K562 (cell line): ENCODE data around the gene KCNA10. TPM values are rescaled to one million over a fixed set of nuclear protein-coding genes. Genes with fewer than 3 reads are reported as not detected.

ENCODE experiments used
- ATAC-seq: fragments of 200-7000 bp; cut with Tn5 transposase; 3 replicates; pipeline ENCODE4 v1.9.1; 2020; ENCODE audit warnings: moderate library complexity
- BruUV-seq: library from RNA; stranded (reverse); fragments of 400-500 nt; replicated peaks from 2 replicates; lab custom pipeline; 2021; lab: Mats Ljungman, UMichigan
- CTCF ChIA-PET: fragments of 300-600 bp; formaldehyde crosslinking; extraction: SDS; loops from one replicate; lab custom pipeline; 2021; ENCODE audit warnings: low intra/inter-chr PET ratio; lab: Yijun Ruan, JAX
- POLR2A ChIA-PET: fragments of 300-600, 350-650 bp; sonication (Branson Sonifier 250); formaldehyde crosslinking; extraction: SDS; loops from one replicate; lab custom pipeline; 2021; ENCODE audit warnings: antibody characterized with exemption, inconsistent platforms; lab: Yijun Ruan, JAX
- DNase-seq, 4 experiments: peaks; one replicate each; pipeline versions ENCODE4 v3.0.0 to v3.0.0-alpha.2; 2011 to 2018; ENCODE audit warnings: low spot score in 3 of 4, mixed read lengths in 3 of 4; ENCODE audit errors: extremely low read depth in 1 of 4
- FAIRE-seq: peaks from 2 replicates; lab custom pipeline; 2011; peaks lifted over from hg19 to GRCh38; lab: Jason Lieb, UNC
- H2AFZ ChIP-seq: 2 replicates; pipeline ENCODE4 v1.6.0; 2011; ENCODE audit warnings: low read depth, low read length, control low read depth, inconsistent platforms
- H3K27ac ChIP-seq: fragments of 200-600 bp; 3 replicates; pipeline ENCODE4 v1.8.0; 2011; ENCODE audit warnings: low read depth, mild to moderate bottlenecking, control low read depth, inconsistent platforms, low read length, moderate library complexity, mixed read lengths; ENCODE audit errors: extremely low read depth
- H3K27me3 ChIP-seq, 2 experiments: fragments of 300-600 bp in 1 of 2; 2 replicates in 1 of 2; 3 replicates in 1 of 2; pipeline versions ENCODE4 v1.6.0 to v1.8.0; 2011; ENCODE audit warnings: inconsistent platforms in 2 of 2, low read length in 2 of 2, mild to moderate bottlenecking in 1 of 2, mixed read lengths in 1 of 2, moderate library complexity in 1 of 2; ENCODE audit not compliant: control insufficient read depth in 2 of 2, insufficient read depth in 2 of 2
- H3K36me3 ChIP-seq: fragments of 300-600 bp; 3 replicates; pipeline ENCODE4 v1.8.0; 2011; ENCODE audit warnings: mild to moderate bottlenecking, low read length, inconsistent platforms; ENCODE audit not compliant: control insufficient read depth, insufficient read depth
- H3K4me1 ChIP-seq, 2 experiments: fragments of 200-600 bp in 1 of 2; replicated peaks in 1 of 2; 2 replicates in 1 of 2; 3 replicates in 1 of 2; pipeline versions ENCODE4 v1.5.1 to v1.8.0; 2011; ENCODE audit warnings: inconsistent platforms in 2 of 2, low read length in 2 of 2, mild to moderate bottlenecking in 1 of 2, mixed read lengths in 1 of 2, moderate library complexity in 1 of 2; ENCODE audit not compliant: control insufficient read depth in 2 of 2, insufficient read depth in 2 of 2
- H3K4me2 ChIP-seq: 2 replicates; pipeline ENCODE4 v1.6.1; 2011; ENCODE audit warnings: low read length, control low read depth, inconsistent platforms, mixed read lengths; ENCODE audit not compliant: insufficient read depth
- H3K4me3 ChIP-seq: fragments of 200-600 bp; sonication (generic), shearing (Covaris generic); 2 replicates; pipeline ENCODE4 v1.5.1; 2016; ENCODE audit warnings: control low read depth, inconsistent platforms
- H3K79me2 ChIP-seq: fragments of 200-600 bp; 3 replicates; pipeline ENCODE4 v1.8.0; 2011; ENCODE audit warnings: low read length, inconsistent platforms; ENCODE audit not compliant: control insufficient read depth, insufficient read depth
- H3K9ac ChIP-seq, 2 experiments: 2 replicates each; pipeline versions ENCODE4 v1.6.0 to v1.6.1; 2011; ENCODE audit warnings: low read depth in 2 of 2, low read length in 2 of 2, control low read depth in 1 of 2, inconsistent platforms in 1 of 2, mild to moderate bottlenecking in 1 of 2, mixed read lengths in 1 of 2; ENCODE audit not compliant: insufficient read depth in 1 of 2
- H3K9me1 ChIP-seq: one replicate; pipeline ENCODE4 v1.6.0; 2011; ENCODE audit warnings: inconsistent platforms, mild to moderate bottlenecking, low read length, moderate library complexity; ENCODE audit not compliant: control insufficient read depth, insufficient read depth
- H3K9me3 ChIP-seq: replicated peaks from 2 replicates; pipeline ENCODE4 v1.5.1; 2011; ENCODE audit warnings: low read depth, low read length, inconsistent platforms; ENCODE audit not compliant: control insufficient read depth, insufficient read depth
- H4K20me1 ChIP-seq: replicated peaks from 2 replicates; pipeline ENCODE4 v1.6.1; 2011; ENCODE audit warnings: low read length, inconsistent platforms, mixed read lengths; ENCODE audit not compliant: control insufficient read depth, insufficient read depth
- ARID3A ChIP-seq: IDR thresholded peaks from 2 replicates; pipeline ENCODE4 v1.6.1; 2012; ENCODE audit warnings: low read depth, low read length, improper control_type of control experiment, borderline replicate concordance
- CBFA2T3 ChIP-seq: fragments of 450-650 bp; IDR thresholded peaks from 2 replicates; pipeline ENCODE4 v1.6.1; 2017
- DPF2 ChIP-seq: fragments of 450-650 bp; IDR thresholded peaks from 2 replicates; pipeline ENCODE4 v1.6.1; 2016
- HIVEP1 ChIP-seq: fragments of 250-450 bp; sonication (Bioruptor Pico); IDR thresholded peaks from 2 replicates; pipeline ENCODE4 v1.4.0; 2020; ENCODE audit warnings: mild to moderate bottlenecking
- HSF4 ChIP-seq: fragments of 250-450 bp; sonication (Bioruptor Pico); IDR thresholded peaks from 2 replicates; pipeline ENCODE4 v2.1.2; 2022; ENCODE audit warnings: mild to moderate bottlenecking, moderate library complexity, borderline replicate concordance
- KAT8 ChIP-seq: fragments of 450-650 bp; IDR thresholded peaks from 2 replicates; pipeline ENCODE4 v1.6.1; 2016; ENCODE audit warnings: low read depth, mild to moderate bottlenecking
- RAD21 ChIP-seq, 2 experiments: fragments of 250-450 bp in 1 of 2; fragments of 450-650 bp in 1 of 2; sonication (Bioruptor Pico) in 1 of 2; formaldehyde crosslinking in 1 of 2; IDR thresholded peaks in 1 of 2; conservative IDR thresholded peaks in 1 of 2; 2 replicates each; pipeline versions ENCODE4 v1.4.0 to v1.8.0; 2020 to 2022; ENCODE audit warnings: mild to moderate bottlenecking in 2 of 2, moderate library complexity in 1 of 2
- RBM17 ChIP-seq: fragments of 200-400 bp; formaldehyde crosslinking; IDR thresholded peaks from 2 replicates; pipeline ENCODE4 v1.6.1; 2017; ENCODE audit warnings: low read depth, mild to moderate bottlenecking, low read length, borderline replicate concordance
- RFX5 ChIP-seq: IDR thresholded peaks from 2 replicates; pipeline ENCODE4 v1.6.1; 2011; ENCODE audit warnings: low read depth, mild to moderate bottlenecking, improper control_type of control experiment, low read length
- RHOXF2B ChIP-seq: fragments of 250-450 bp; sonication (Bioruptor Pico); conservative IDR thresholded peaks from 2 replicates; pipeline ENCODE4 v1.5.1; 2021
- RUNX1 ChIP-seq: sonication (generic); IDR thresholded peaks from 2 replicates; pipeline ENCODE4 v1.6.1; 2016; ENCODE audit warnings: antibody characterized with exemption, low read depth
- SIN3B ChIP-seq: fragments of 450-650 bp; IDR thresholded peaks from 2 replicates; pipeline ENCODE4 v1.6.1; 2017; ENCODE audit warnings: low read depth, mild to moderate bottlenecking, moderate library complexity
- SMARCA4 ChIP-seq: fragments of 450-650 bp; IDR thresholded peaks from 2 replicates; pipeline ENCODE4 v1.6.1; 2016
- ZBED1 ChIP-seq: IDR thresholded peaks from 2 replicates; pipeline ENCODE4 v1.6.1; 2014
- ZBTB12 ChIP-seq: fragments of 250-450 bp; sonication (Bioruptor Pico); IDR thresholded peaks from 2 replicates; pipeline ENCODE4 v1.4.0; 2020
- ZNF175 ChIP-seq: fragments of 200-800 bp; sonication (Bioruptor generic); IDR thresholded peaks from 2 replicates; pipeline ENCODE4 v1.6.1; 2016; ENCODE audit warnings: low read depth, mild to moderate bottlenecking, missing genetic modification characterization, missing compliant biosample characterization
- ZNF518B ChIP-seq: fragments of 250-450 bp; sonication (Bioruptor Pico); IDR thresholded peaks from 2 replicates; pipeline ENCODE4 v1.5.0; 2021; ENCODE audit warnings: mild to moderate bottlenecking, moderate library complexity
- ZNF696 ChIP-seq: fragments of 250-450 bp; sonication (Bioruptor Pico); conservative IDR thresholded peaks from 2 replicates; pipeline ENCODE4 v1.4.0; 2020; ENCODE audit warnings: mild to moderate bottlenecking, moderate library complexity
- ZNF717 ChIP-seq: fragments of 250-450 bp; sonication (Bioruptor Pico); IDR thresholded peaks from 2 replicates; pipeline ENCODE4 v1.5.0; 2021
- WGBS: fragments of 100-300 bp; shearing (Covaris generic); methylation state at CpG from one replicate; pipeline ENCODE4 v1.1.6; 2016; ENCODE audit warnings: low coverage, mixed read lengths; ENCODE audit not compliant: insufficient coverage; ENCODE audit errors: missing lambda C conversion rate; 5-methylcytosine and 5-hydroxymethylcytosine counted together
- in situ Hi-C: fragments of 300-500 bp; cut with MboI; formaldehyde crosslinking; loops from 4 replicates; pipeline ENCODE4 v1.15.0; 2018; ENCODE audit warnings: inconsistent platforms, mixed read lengths
- intact Hi-C: fragments of 100-400 bp; cut with micrococcal nuclease; formaldehyde crosslinking; loops from 2 replicates; pipeline ENCODE4 v1.14.2; 2022
- polyA plus RNA-seq, 8 experiments: library from polyadenylated mRNA; depleted of rRNA in 4 of 8; stranded (reverse) in 5 of 8; unstranded in 3 of 8; fragments of >200 nt; fragmentation: Nextera tagmentation in 2 of 8; fragmentation: Illumina TruSeq in 1 of 8; extraction: Ambion mirVana in 2 of 8; extraction: Trizol in 1 of 8; gene quantifications; 2 replicates each; pipeline versions ENCODE4 v1.2.1 to v1.2.3, GENCODE V29; 2011 to 2014; ENCODE audit warnings: inconsistent platforms in 1 of 8, missing spikeins in 1 of 8
- total RNA-seq, 7 experiments: library from RNA; depleted of rRNA in 6 of 7; stranded (reverse); fragments of >200 nt in 6 of 7; fragmentation: Illumina TruSeq in 2 of 7; extraction: Trizol in 2 of 7; gene quantifications; 2 replicates each; pipeline versions ENCODE4 v1.2.1 to v1.2.3, GENCODE V29; 2011 to 2021; ENCODE audit warnings: low replicate concordance in 1 of 7

KCNA10 gene
- total and polyA plus RNA-seq, 9 of the 15 experiments (the other 6 are each of a cell fraction or from before 2014, with no cell fraction given): not detected

- H2AFZ ChIP-seq: no peak overlapping the region
- H3K4me3 ChIP-seq: no peak overlapping the region
- intact Hi-C loops (no loop called here), in situ Hi-C loops (no loop called here)
- no peak overlapping the region for H3K9ac ChIP-seq
- no TSS peak for BruUV-seq
- H3K9me1 ChIP-seq: no peaks in the 10 kb centered on the region
- H3K9me3 ChIP-seq: no peaks in the 10 kb centered on the region
- no peaks in the 10 kb centered on the region for H3K36me3 ChIP-seq
- 0% methylated on average over 3 of the region's 3 CpGs for WGBS
- H4K20me1 ChIP-seq: no peaks in the 10 kb centered on the region; the same call in none of the 2 replicates
- DNase-seq: no peak
- H3K27ac ChIP-seq: no peak overlapping the region
- CTCF ChIA-PET: no interaction called here
- no peaks in the 10 kb centered on the region for H3K79me2 ChIP-seq
- TF ChIP-seq RUNX1 (no peak), RFX5 (no peak), ZNF518B (CRISPR knock-in tag) (no peak), SIN3B (no peak), KAT8 (no peak), ZNF717 (no peak), ARID3A (no peak), DPF2 (no peak), HIVEP1 (CRISPR knock-in tag) (no peak), RHOXF2B (CRISPR knock-in tag) (no peak), SMARCA4 (no peak), RBM17 (no peak), ZNF175 (CRISPR knock-in tag) (no peak), HSF4 (CRISPR knock-in tag) (no peak), ZNF696 (CRISPR knock-in tag) (no peak), RAD21 (CRISPR knock-in tag; conservative IDR thresholded peaks at IDR 0.05 in 1 of 2, IDR thresholded peaks at IDR 0.05 in 1 of 2) (no peak), CBFA2T3 (no peak), ZBED1 (no peak), ZBTB12 (CRISPR knock-in tag) (no peak)
- no peak for ATAC-seq
- no peak overlapping the region for H3K4me2 ChIP-seq
- POLR2A ChIA-PET: interaction anchor here (0.9 kb wide), 1 partner anchor 20 kb away, joined by 3 read pairs; no protein-coding TSS in a partner anchor
- H3K27me3 ChIP-seq: peaks cover 39 to 79% of the 10 kb centered on the region in 2 experiments; a peak in 4 of 5 replicates
- FAIRE-seq: no peak
- no peaks in the 10 kb centered on the region for H3K4me1 ChIP-seq
Observed at GRCh38 chr1:110505596-110505995, 13.4 kb downstream of the KCNA10 start.
